Stimulated activated naive B cell treated with anti-CD40 and anti-IgM and Interleukin-4, amounts not matched to agents 10 μg/mL and 1 μg/mL and 100 μg/mL, for 72 hours (primary cell): Measurements from ENCODE around the gene ANKS1A.

Source experiments
- ATAC-seq, 2 donors: fragments of 150-1000 bp; cut with Tn5 transposase; replicated peaks; 2 replicates each; pipeline ENCODE4 v1.10.0; 2021; ENCODE audit warnings: moderate library complexity in 1 of 2
- DNase-seq: peaks from one replicate; pipeline ENCODE4 v3.0.0; 2021
- H3K27ac Mint-ChIP-seq: one replicate; pipeline ENCODE4 v1.8.0; 2022; ENCODE audit warnings: mild to moderate bottlenecking, mixed read lengths
- H3K27me3 Mint-ChIP-seq, 2 donors: one replicate each; pipeline ENCODE4 v1.8.0; 2022; ENCODE audit warnings: mixed read lengths in 2 of 2
- H3K36me3 Mint-ChIP-seq, 2 donors: one replicate each; pipeline ENCODE4 v1.8.0; 2022; ENCODE audit warnings: mixed read lengths in 2 of 2, mild to moderate bottlenecking in 1 of 2
- H3K4me1 Mint-ChIP-seq, 2 donors: one replicate each; pipeline ENCODE4 v1.8.0; 2022; ENCODE audit warnings: mixed read lengths in 2 of 2, mild to moderate bottlenecking in 1 of 2
- H3K4me3 Mint-ChIP-seq, 2 donors: one replicate each; pipeline ENCODE4 v1.8.0; 2022; ENCODE audit warnings: mild to moderate bottlenecking in 2 of 2, mixed read lengths in 2 of 2, moderate library complexity in 1 of 2
- H3K9me3 Mint-ChIP-seq, 2 donors: one replicate each; pipeline ENCODE4 v1.8.0; 2022; ENCODE audit warnings: mixed read lengths in 2 of 2, mild to moderate bottlenecking in 1 of 2

Gene ANKS1A

GRCh38 chr6:35037664-35038038 lies 148.6 kb downstream of the ANKS1A start:
- H3K27me3 Mint-ChIP-seq, result no peaks in the 10 kb centered on the region
- no peak overlapping the region for H3K4me3 Mint-ChIP-seq
- H3K4me1 Mint-ChIP-seq, result peaks cover 5 to 20% of the 10 kb centered on the region in 2 donors
- DNase-seq (no peak), ATAC-seq (no peak)
- no peak overlapping the region for H3K27ac Mint-ChIP-seq
- H3K36me3 Mint-ChIP-seq, result peaks cover 16 to 19% of the 10 kb centered on the region in 2 donors
- H3K9me3 Mint-ChIP-seq, result no peaks in the 10 kb centered on the region

- DNase-seq (no peak), ATAC-seq (no peak)
- no peak overlapping the region for H3K4me3 Mint-ChIP-seq
- H3K27me3 Mint-ChIP-seq, result no peaks in the 10 kb centered on the region
- H3K9me3 Mint-ChIP-seq, result no peaks in the 10 kb centered on the region
- H3K36me3 Mint-ChIP-seq, result peaks cover 17 to 19% of the 10 kb centered on the region in 2 donors
- H3K27ac Mint-ChIP-seq, result no peak overlapping the region
- H3K4me1 Mint-ChIP-seq, result peaks cover 5 to 20% of the 10 kb centered on the region in 2 donors
These were observed 149.0 kb downstream of the ANKS1A start for GRCh38 chr6:35038076-35038475.

- no peaks in the 10 kb centered on the region for H3K27me3 Mint-ChIP-seq
- peaks cover 18 to 22% of the 10 kb centered on the region in 2 donors for H3K36me3 Mint-ChIP-seq
- H3K4me1 Mint-ChIP-seq, result peaks cover 8 to 20% of the 10 kb centered on the region in 2 donors
- DNase-seq (no peak), ATAC-seq (no peak)
- H3K9me3 Mint-ChIP-seq, result no peaks in the 10 kb centered on the region
- H3K4me3 Mint-ChIP-seq, result no peak overlapping the region
- H3K27ac Mint-ChIP-seq, result no peak overlapping the region
These were observed 151.3 kb downstream of the ANKS1A start for GRCh38 chr6:35040398-35040797.

- no peak for ATAC-seq
- DNase-seq, result no peak
- H3K27me3 Mint-ChIP-seq, result no peaks in the 10 kb centered on the region
- H3K9me3 Mint-ChIP-seq, result no peaks in the 10 kb centered on the region
- H3K4me3 Mint-ChIP-seq, result no peak overlapping the region
- no peak overlapping the region for H3K27ac Mint-ChIP-seq
- peaks cover 6 to 12% of the 10 kb centered on the region in 2 donors for H3K4me1 Mint-ChIP-seq
- H3K36me3 Mint-ChIP-seq, result peaks cover 18 to 22% of the 10 kb centered on the region in 2 donors
These were observed 152.2 kb downstream of the ANKS1A start for GRCh38 chr6:35041086-35041861.

GRCh38 chr6:35042031-35042815 lies 153.2 kb downstream of the ANKS1A start:
- DNase-seq, result no peak
- Mint-ChIP-seq H3K9me3 (no peaks in the 10 kb centered on the region), H3K27me3 (no peaks in the 10 kb centered on the region), H3K27ac (no peak overlapping the region), H3K4me3 (no peak overlapping the region), H3K4me1 (peaks cover 9 to 12% of the 10 kb centered on the region in 2 donors), H3K36me3 (peaks cover 18 to 21% of the 10 kb centered on the region in 2 donors)
- no peak for ATAC-seq

GRCh38 chr6:35043381-35044130 lies 154.5 kb downstream of the ANKS1A start:
- Mint-ChIP-seq H3K4me3 (no peak overlapping the region), H3K27ac (no peak overlapping the region), H3K36me3 (peaks cover 13 to 15% of the 10 kb centered on the region in 2 donors), H3K27me3 (no peaks in the 10 kb centered on the region), H3K9me3 (no peaks in the 10 kb centered on the region), H3K4me1 (peaks cover 15 to 23% of the 10 kb centered on the region in 2 donors)
- ATAC-seq (no peak), DNase-seq (no peak)

DNA sequence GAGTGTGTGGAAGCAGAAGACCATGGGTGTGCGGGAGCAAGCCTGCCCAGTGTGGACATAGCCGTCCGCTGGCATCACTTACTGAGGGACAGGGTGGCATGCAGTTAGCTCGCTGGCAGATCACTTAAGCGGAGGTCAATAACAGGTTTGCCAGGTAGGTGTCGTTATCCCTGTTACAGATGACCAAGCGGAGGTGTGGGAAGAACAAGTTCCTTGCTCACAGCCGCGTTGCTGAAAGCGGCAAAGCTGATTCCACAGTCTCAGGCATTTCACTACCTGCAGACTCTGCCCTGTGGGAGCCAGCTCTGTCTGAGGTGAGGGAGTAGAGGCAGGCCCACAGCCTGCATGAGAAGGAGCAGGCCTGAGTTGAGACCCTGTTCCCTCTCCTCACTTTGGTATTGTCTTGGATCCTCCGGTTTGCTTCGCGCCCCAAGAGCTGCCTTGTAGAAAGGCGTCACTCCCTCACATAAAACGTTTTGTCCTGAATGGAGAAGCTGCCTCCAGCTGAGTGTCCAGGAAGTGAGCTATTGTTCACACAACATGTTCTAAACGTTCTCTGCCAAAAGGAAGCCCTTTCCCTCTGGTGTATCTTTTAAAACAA lies 155.2 kb downstream of the ANKS1A start:
- DNase-seq (no peak), ATAC-seq (no peak)
- Mint-ChIP-seq H3K27me3 (no peaks in the 10 kb centered on the region), H3K4me1 (peaks cover 15 to 23% of the 10 kb centered on the region in 2 donors), H3K36me3 (peaks cover 13 to 15% of the 10 kb centered on the region in 2 donors), H3K9me3 (no peaks in the 10 kb centered on the region), H3K4me3 (no peak overlapping the region), H3K27ac (no peak overlapping the region)

- Mint-ChIP-seq H3K36me3 (peaks cover 12 to 13% of the 10 kb centered on the region in 2 donors), H3K4me1 (peaks cover 15 to 23% of the 10 kb centered on the region in 2 donors), H3K27me3 (no peaks in the 10 kb centered on the region), H3K9me3 (no peaks in the 10 kb centered on the region), H3K4me3 (no peak overlapping the region), H3K27ac (no peak overlapping the region)
- no peak for DNase-seq
- no peak for ATAC-seq
These were observed 155.8 kb downstream of the ANKS1A start for GRCh38 chr6:35044761-35045421.

- no peak overlapping the region for H3K4me3 Mint-ChIP-seq
- H3K27me3 Mint-ChIP-seq, result no peaks in the 10 kb centered on the region
- H3K36me3 Mint-ChIP-seq, result peaks cover 8 to 11% of the 10 kb centered on the region in 2 donors
- no peak for ATAC-seq
- H3K27ac Mint-ChIP-seq, result no peak overlapping the region
- peaks cover 15 to 23% of the 10 kb centered on the region in 2 donors for H3K4me1 Mint-ChIP-seq
- H3K9me3 Mint-ChIP-seq, result no peaks in the 10 kb centered on the region
- no peak for DNase-seq
These were observed 157.0 kb downstream of the ANKS1A start for GRCh38 chr6:35046103-35046502.

DNA sequence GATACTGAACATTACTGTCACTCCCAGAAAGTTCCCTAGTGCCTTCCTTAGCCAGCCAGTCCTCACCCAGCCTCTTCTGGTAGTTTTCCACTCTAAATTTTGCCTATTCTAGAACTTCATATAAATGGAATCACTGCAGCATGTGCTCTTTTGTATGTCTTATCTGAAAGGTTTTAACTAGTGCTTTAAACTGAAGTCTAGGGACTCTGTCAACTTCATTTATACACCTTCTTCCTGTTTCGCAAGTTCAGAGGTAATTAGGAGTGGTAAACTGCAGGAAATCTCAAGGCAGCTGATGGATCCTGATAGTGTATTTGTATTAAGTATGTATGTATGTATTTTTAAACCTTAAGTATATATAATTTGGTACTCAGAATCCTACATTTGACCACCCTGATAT lies 157.8 kb downstream of the ANKS1A start:
- Mint-ChIP-seq H3K4me1 (peaks cover 15 to 23% of the 10 kb centered on the region in 2 donors), H3K4me3 (no peak overlapping the region), H3K36me3 (peaks cover 8 to 10% of the 10 kb centered on the region in 2 donors), H3K27ac (no peak overlapping the region), H3K9me3 (no peaks in the 10 kb centered on the region), H3K27me3 (no peaks in the 10 kb centered on the region)
- no peak for DNase-seq
- no peak for ATAC-seq

GRCh38 chr6:35047265-35048011 lies 158.4 kb downstream of the ANKS1A start:
- ATAC-seq (no peak), DNase-seq (no peak)
- Mint-ChIP-seq H3K9me3 (no peaks in the 10 kb centered on the region), H3K27me3 (no peaks in the 10 kb centered on the region), H3K4me1 (peaks cover 15 to 23% of the 10 kb centered on the region in 2 donors), H3K4me3 (no peak overlapping the region), H3K27ac (no peak overlapping the region), H3K36me3 (peaks cover 8 to 10% of the 10 kb centered on the region in 2 donors)

DNA sequence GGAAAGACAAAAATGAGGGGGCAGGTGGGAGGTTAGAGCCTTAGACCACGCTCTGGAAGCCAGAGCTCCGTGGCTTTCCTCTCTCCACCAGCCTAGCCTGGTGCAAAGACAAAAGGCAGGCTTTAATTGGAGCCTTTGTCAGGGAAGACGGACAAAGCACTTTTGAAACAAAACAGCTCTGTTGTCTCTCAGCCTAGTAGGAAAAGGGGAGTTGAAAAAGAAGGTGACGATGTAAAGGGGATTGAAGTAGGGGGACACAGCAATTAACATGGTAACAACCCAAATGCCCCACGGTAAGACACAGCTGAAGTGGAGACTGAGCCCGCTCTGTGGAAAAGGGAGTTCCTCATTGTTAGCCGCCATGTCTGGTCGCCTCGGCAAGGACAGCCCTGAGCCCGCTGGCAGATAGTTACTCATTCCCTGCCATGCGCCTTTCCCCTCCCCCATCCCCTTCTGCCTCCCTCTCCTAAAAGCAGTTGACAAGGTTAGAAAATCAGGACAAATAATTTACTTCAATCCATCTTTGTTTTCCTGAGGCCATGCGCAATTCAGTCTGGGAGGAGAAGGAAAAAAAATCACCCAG lies 159.1 kb downstream of the ANKS1A start:
- Mint-ChIP-seq H3K27ac (no peak overlapping the region), H3K4me3 (peak overlapping the region in 1 of 2 donors; percentile 11), H3K36me3 (peaks cover 8% of the 10 kb centered on the region in 2 donors), H3K27me3 (no peaks in the 10 kb centered on the region), H3K9me3 (no peaks in the 10 kb centered on the region), H3K4me1 (peaks cover 15 to 23% of the 10 kb centered on the region in 2 donors)
- ATAC-seq (peak in 1 of 2 donors; percentile 10), DNase-seq (no peak)

DNA sequence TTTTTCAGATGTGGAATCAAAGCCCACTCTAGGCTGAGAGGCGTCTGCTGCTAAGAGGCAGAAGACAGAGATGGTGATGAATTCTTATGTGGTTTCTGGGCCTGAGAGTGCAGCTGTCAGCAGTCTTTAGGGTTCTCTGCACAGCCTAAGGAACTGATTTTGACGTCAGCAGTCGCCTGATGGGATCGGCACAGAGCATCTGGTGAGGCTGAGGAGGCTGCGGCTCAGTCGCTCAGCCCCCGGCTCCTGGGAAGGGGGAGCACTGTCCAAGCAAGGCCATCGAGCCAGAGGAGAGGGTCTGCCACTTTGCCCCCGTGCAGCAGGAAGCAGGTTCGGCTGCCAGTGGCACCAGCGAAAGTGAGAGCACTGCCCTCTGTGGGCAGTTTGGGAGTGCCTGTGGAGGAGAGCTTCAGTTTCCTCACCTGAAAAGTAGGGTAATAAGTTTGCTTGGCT lies 159.6 kb downstream of the ANKS1A start:
- Mint-ChIP-seq H3K9me3 (no peaks in the 10 kb centered on the region), H3K4me1 (peaks cover 15 to 23% of the 10 kb centered on the region in 2 donors), H3K36me3 (peaks cover 5 to 8% of the 10 kb centered on the region in 2 donors), H3K27ac (no peak overlapping the region), H3K4me3 (no peak overlapping the region), H3K27me3 (no peaks in the 10 kb centered on the region)
- DNase-seq, result peak; percentile 2
- ATAC-seq, result peak; percentile 79 to 87
